Endodermal cell (in vitro differentiated cells): ENCODE measurements around the gene MCOLN2. TPM values are rescaled to one million over a fixed set of nuclear protein-coding genes. Genes with fewer than 3 reads are reported as not detected.

Experiments
- DNase-seq: peaks from one replicate; pipeline ENCODE4 v3.0.0-alpha.2; 2017
- H3K27ac ChIP-seq: 2 replicates; pipeline ENCODE4 v1.5.1; 2013; ENCODE audit warnings: mild to moderate bottlenecking, low read depth, low read length, moderate library complexity
- H3K27me3 ChIP-seq: 2 replicates; pipeline ENCODE4 v1.6.1; 2013; ENCODE audit warnings: mild to moderate bottlenecking, low read length, moderate library complexity; ENCODE audit not compliant: insufficient read depth, control insufficient read depth, poor library complexity, severe bottlenecking
- H3K36me3 ChIP-seq: 2 replicates; pipeline ENCODE4 v1.7.0; 2013; ENCODE audit warnings: mild to moderate bottlenecking, low read length, moderate library complexity; ENCODE audit not compliant: control insufficient read depth, insufficient read depth
- H3K4me1 ChIP-seq: one replicate; pipeline ENCODE4 v1.7.0; 2013; ENCODE audit warnings: low read length; ENCODE audit not compliant: control insufficient read depth, insufficient read depth
- H3K4me3 ChIP-seq: 2 replicates; pipeline ENCODE4 v1.5.1; 2013; ENCODE audit warnings: mild to moderate bottlenecking, low read length, moderate library complexity
- H3K9ac ChIP-seq: 2 replicates; pipeline ENCODE4 v1.6.1; 2013; ENCODE audit warnings: mild to moderate bottlenecking, low read length, moderate library complexity; ENCODE audit not compliant: poor library complexity, severe bottlenecking; ENCODE audit errors: extremely low read depth
- H3K9me3 ChIP-seq: 2 replicates; pipeline ENCODE4 v1.6.1; 2013; ENCODE audit warnings: mild to moderate bottlenecking, low read length, moderate library complexity; ENCODE audit not compliant: control insufficient read depth
- H3K27ac Mint-ChIP-seq: 2 replicates; pipeline ENCODE4 v1.8.0; 2020; ENCODE audit warnings: mixed read lengths
- H3K27me3 Mint-ChIP-seq: 2 replicates; pipeline ENCODE4 v1.8.0; 2021; ENCODE audit warnings: mild to moderate bottlenecking, mixed read lengths; ENCODE audit not compliant: insufficient read depth
- H3K36me3 Mint-ChIP-seq: 2 replicates; pipeline ENCODE4 v1.8.0; 2020; ENCODE audit warnings: low read depth, mixed read lengths
- H3K4me1 Mint-ChIP-seq: 2 replicates; pipeline ENCODE4 v1.8.0; 2020; ENCODE audit warnings: mixed read lengths
- H3K4me3 Mint-ChIP-seq: 2 replicates; pipeline ENCODE4 v1.8.0; 2020; ENCODE audit warnings: mild to moderate bottlenecking, moderate library complexity, mixed read lengths
- H3K9me3 Mint-ChIP-seq: 2 replicates; pipeline ENCODE4 v1.8.0; 2020; ENCODE audit warnings: mild to moderate bottlenecking, mixed read lengths
- CTCF ChIP-seq: fragments of 200-600 bp; sonication (generic); conservative IDR thresholded peaks from 2 replicates; pipeline ENCODE4 v1.5.0; 2021; ENCODE audit warnings: antibody characterized with exemption, mild to moderate bottlenecking
- WGBS, 2 experiments: methylation state at CpG; one replicate each; pipeline versions ENCODE4 v1.1.5 to v1.1.7; 2013; ENCODE audit warnings: missing lambda C conversion rate in 2 of 2, mixed read lengths in 1 of 2; ENCODE audit not compliant: insufficient coverage in 1 of 2, insufficient read length in 1 of 2; 5-methylcytosine and 5-hydroxymethylcytosine counted together
- total RNA-seq, 2 donors: library from RNA; stranded (reverse); fragmentation: NEBNext Ultra II Directional in 1 of 2; extraction: Animal tissue kit (Norgen Biotek cat#: 25700) in 1 of 2; gene quantifications; 2 replicates in 1 of 2; 3 replicates in 1 of 2; pipeline ENCODE4 v1.2.1, GENCODE V29; 2021

Gene MCOLN2
- total RNA-seq, 2 donors from 2014 or later = 0.20 to 0.29 TPM

GRCh38 chr1:84969489-84970250 lies 27.2 kb downstream of the MCOLN2 start:
- peaks cover 1% of the 10 kb centered on the region for H3K27me3 Mint-ChIP-seq
- H3K36me3 ChIP-seq = no peaks in the 10 kb centered on the region
- DNase-seq = no peak
- no peak overlapping the region for H3K27ac ChIP-seq
- peaks cover 4% of the 10 kb centered on the region for H3K9me3 Mint-ChIP-seq
- no peak overlapping the region for H3K27ac Mint-ChIP-seq
- TF ChIP-seq CTCF = no peak
- WGBS, 2 experiments = 90 to 93% methylated on average over 5 to 7 of the region's 7 CpGs
- no peaks in the 10 kb centered on the region for H3K36me3 Mint-ChIP-seq
- H3K27me3 ChIP-seq = no peaks in the 10 kb centered on the region
- no peak overlapping the region for H3K4me3 ChIP-seq
- no peaks in the 10 kb centered on the region for H3K4me1 Mint-ChIP-seq
- no peak overlapping the region for H3K4me3 Mint-ChIP-seq
- H3K9me3 ChIP-seq = no peaks in the 10 kb centered on the region
- no peaks in the 10 kb centered on the region for H3K4me1 ChIP-seq
- no peak overlapping the region for H3K9ac ChIP-seq

DNA sequence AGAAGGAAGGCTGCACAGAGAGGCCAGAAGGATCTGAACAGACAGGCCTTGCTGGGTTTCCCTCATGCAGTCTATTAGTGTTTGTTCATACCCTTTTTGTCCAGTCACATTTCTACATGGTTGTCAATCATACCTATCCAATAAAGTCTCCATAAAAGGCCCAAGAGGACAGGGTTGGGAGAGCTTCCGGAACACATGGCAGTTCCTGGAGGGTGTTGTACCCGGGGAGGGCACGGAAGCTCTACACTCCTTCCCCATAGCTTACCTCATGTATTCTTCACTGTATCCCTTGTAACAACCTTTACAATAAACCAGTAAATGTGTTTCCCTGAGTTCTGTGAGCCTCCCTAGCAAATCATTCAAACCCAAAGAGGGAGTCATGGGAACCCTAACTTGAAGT lies 28.0 kb downstream of the MCOLN2 start:
- no peaks in the 10 kb centered on the region for H3K9me3 ChIP-seq
- H3K27me3 ChIP-seq = no peaks in the 10 kb centered on the region
- H3K27me3 Mint-ChIP-seq = peaks cover 1% of the 10 kb centered on the region
- H3K27ac ChIP-seq = no peak overlapping the region
- no peak for TF ChIP-seq CTCF
- peaks cover 4% of the 10 kb centered on the region for H3K9me3 Mint-ChIP-seq
- no peak overlapping the region for H3K4me3 Mint-ChIP-seq
- H3K4me1 ChIP-seq = no peaks in the 10 kb centered on the region
- H3K27ac Mint-ChIP-seq = no peak overlapping the region
- H3K9ac ChIP-seq = no peak overlapping the region
- no peak overlapping the region for H3K4me3 ChIP-seq
- H3K36me3 Mint-ChIP-seq = no peaks in the 10 kb centered on the region
- no peak for DNase-seq
- no peaks in the 10 kb centered on the region for H3K4me1 Mint-ChIP-seq
- WGBS, 2 experiments = 95 to 100% methylated on average over 1 to 3 of the region's 3 CpGs
- no peaks in the 10 kb centered on the region for H3K36me3 ChIP-seq

GRCh38 chr1:84968101-84968500 lies 28.8 kb downstream of the MCOLN2 start:
- Histone ChIP-seq H3K27ac (no peak overlapping the region), H3K27me3 (no peaks in the 10 kb centered on the region), H3K9ac (no peak overlapping the region), H3K4me1 (no peaks in the 10 kb centered on the region), H3K9me3 (no peaks in the 10 kb centered on the region), H3K36me3 (no peaks in the 10 kb centered on the region), H3K4me3 (no peak overlapping the region)
- peaks cover 1% of the 10 kb centered on the region for H3K27me3 Mint-ChIP-seq
- no peak overlapping the region for H3K27ac Mint-ChIP-seq
- no peaks in the 10 kb centered on the region for H3K36me3 Mint-ChIP-seq
- WGBS, 2 experiments = 83% methylated on average over 1 of the region's 1 CpG; no CpG with 5 or more reads in 1 of the 2 experiments
- no peak for TF ChIP-seq CTCF
- H3K4me3 Mint-ChIP-seq = no peak overlapping the region
- DNase-seq = no peak
- no peaks in the 10 kb centered on the region for H3K4me1 Mint-ChIP-seq
- H3K9me3 Mint-ChIP-seq = peaks cover 4% of the 10 kb centered on the region
